ENCODE results near the gene PPIA.

GRCh38 chr7:44827567-44827966 lies 31.1 kb downstream of the PPIA start:
- TF ChIP-seq, protein P1, sequence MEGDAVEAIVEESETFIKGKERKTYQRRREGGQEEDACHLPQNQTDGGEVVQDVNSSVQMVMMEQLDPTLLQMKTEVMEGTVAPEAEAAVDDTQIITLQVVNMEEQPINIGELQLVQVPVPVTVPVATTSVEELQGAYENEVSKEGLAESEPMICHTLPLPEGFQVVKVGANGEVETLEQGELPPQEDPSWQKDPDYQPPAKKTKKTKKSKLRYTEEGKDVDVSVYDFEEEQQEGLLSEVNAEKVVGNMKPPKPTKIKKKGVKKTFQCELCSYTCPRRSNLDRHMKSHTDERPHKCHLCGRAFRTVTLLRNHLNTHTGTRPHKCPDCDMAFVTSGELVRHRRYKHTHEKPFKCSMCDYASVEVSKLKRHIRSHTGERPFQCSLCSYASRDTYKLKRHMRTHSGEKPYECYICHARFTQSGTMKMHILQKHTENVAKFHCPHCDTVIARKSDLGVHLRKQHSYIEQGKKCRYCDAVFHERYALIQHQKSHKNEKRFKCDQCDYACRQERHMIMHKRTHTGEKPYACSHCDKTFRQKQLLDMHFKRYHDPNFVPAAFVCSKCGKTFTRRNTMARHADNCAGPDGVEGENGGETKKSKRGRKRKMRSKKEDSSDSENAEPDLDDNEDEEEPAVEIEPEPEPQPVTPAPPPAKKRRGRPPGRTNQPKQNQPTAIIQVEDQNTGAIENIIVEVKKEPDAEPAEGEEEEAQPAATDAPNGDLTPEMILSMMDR (IDR thresholded peaks at IDR 0.05), result no peak
- no peak for TF ChIP-seq POLR2A (IDR thresholded peaks at IDR 0.05)

Measured in testis (tissue), 2 donors.